ENCODE measurements around the gene TMEM221.

DNA sequence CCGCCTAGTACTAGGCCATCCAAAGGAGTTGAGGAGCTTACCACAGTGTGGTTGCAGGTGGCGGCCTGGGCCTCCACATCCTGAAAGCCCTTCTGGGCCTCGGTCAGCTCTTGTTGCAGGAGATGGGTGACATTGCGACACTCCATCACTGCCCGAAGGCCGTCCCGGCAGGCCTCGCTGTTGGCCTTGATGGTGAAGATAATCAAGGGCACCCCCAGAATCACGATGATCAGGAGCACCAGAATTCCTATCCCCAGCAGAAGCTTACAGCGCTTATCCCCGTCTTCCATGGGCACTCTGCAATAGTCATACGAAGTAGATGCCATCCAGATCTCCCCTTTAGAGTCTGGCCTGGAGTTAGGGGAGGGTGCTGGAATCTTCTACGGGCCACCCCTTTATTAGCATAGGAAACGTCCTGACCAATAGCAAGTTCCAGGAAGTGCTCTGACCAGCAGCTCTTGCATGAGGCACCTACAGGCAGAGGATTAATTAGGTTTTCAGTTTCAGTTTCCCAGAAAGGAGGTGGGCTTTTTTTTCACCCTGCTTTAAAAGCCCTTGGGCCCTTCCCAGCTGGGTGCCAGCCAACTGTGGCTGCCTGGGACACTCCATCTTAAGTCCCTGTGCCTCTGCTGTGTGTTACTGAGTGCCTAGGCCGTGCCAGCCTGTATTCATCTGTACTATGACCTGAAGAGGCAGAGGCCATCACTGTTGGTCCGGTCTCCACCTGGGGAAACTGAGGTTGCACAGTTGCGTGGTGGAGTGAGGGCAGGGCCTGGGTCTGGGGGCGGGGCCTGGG lies 43.0 kb downstream of the TMEM221 start, which contains the start of gene BST2:
- TF ChIP-seq CTCF (IDR thresholded peaks at IDR 0.05 in 2 of 3, conservative IDR thresholded peaks at IDR 0.05 in 1 of 3; ENCODE audit: borderline replicate concordance in 1 of 3, insufficient read depth in 1 of 3, low read depth in 2 of 3, low read length in 2 of 3), result no peak
- TF ChIP-seq YY1 (IDR thresholded peaks at IDR 0.05; ENCODE audit: extremely low read depth, insufficient replicate concordance, low read depth, low read length), result no peak
- TF ChIP-seq EGR1 (IDR thresholded peaks at IDR 0.05; ENCODE audit: low read depth), result no peak
- no peak for TF ChIP-seq POLR2A (IDR thresholded peaks at IDR 0.05; ENCODE audit: borderline replicate concordance, extremely low read depth, insufficient read depth, insufficient read length)
- TF ChIP-seq MAX (IDR thresholded peaks at IDR 0.05), result no peak
- TF ChIP-seq EZH2phosphoT487 (IDR thresholded peaks at IDR 0.05; ENCODE audit: borderline replicate concordance), result no peak
- no peak; the same call in 1 of the 2 replicates for TF ChIP-seq POLR2AphosphoS5 (IDR thresholded peaks at IDR 0.05; ENCODE audit: low read depth, low read length)
